HL-60/S4 treated with retinoic acid at 250 ng/mL for 4 days and 3 days (cell line): ENCODE results near the gene IL21R.
"Not testable (repeated sequence)": the region's sequence is repeated elsewhere in the genome, so short reads cannot be mapped to it uniquely, and the experiment has no call there.

Experiments used
- in situ Hi-C: fragments of 300-500 bp; cut with MboI; formaldehyde crosslinking; loops from 2 replicates; pipeline ENCODE4 v1.7.0; 2022; ENCODE audit warnings: low sequenced_read_pairs

Gene IL21R

GRCh38 chr16:27441998-27442397 is 40.0 kb downstream of the IL21R start:
- in situ Hi-C loops: no loop called here

- in situ Hi-C loops: no loop called here
Measured at GRCh38 chr16:27444015-27444414, 42.0 kb downstream of the IL21R start.

- in situ Hi-C loops: no loop called here
Measured at GRCh38 chr16:27444470-27444869, 42.5 kb downstream of the IL21R start.

- in situ Hi-C loops: no loop called here
Measured at GRCh38 chr16:27445502-27446175, 43.7 kb downstream of the IL21R start.

- in situ Hi-C loops: no loop called here
Measured at GRCh38 chr16:27446721-27447120, 44.7 kb downstream of the IL21R start.

- in situ Hi-C loops: no loop called here
Measured at GRCh38 chr16:27447301-27447700, 45.3 kb downstream of the IL21R start.

- in situ Hi-C loops: no loop called here
Measured at GRCh38 chr16:27448532-27449433, 46.8 kb downstream of the IL21R start.

GRCh38 chr16:27449434-27450195 is 47.6 kb downstream of the IL21R start:
- in situ Hi-C loops: no loop called here

- in situ Hi-C loops: no loop called here
Measured at GRCh38 chr16:27450196-27450549, 48.2 kb downstream of the IL21R start.

- in situ Hi-C loops: no loop called here
Measured at GRCh38 chr16:27452569-27453493, 50.9 kb downstream of the IL21R start.

- in situ Hi-C loops: no loop called here
Measured at GRCh38 chr16:27453494-27453825, 51.5 kb downstream of the IL21R start.

- in situ Hi-C loops: no loop called here
Measured at GRCh38 chr16:27455700-27456099, 53.7 kb downstream of the IL21R start.

GRCh38 chr16:27457605-27457900 is 55.6 kb downstream of the IL21R start:
- in situ Hi-C loops: not testable (repeated sequence)

GRCh38 chr16:27458258-27458657 is 56.3 kb downstream of the IL21R start:
- in situ Hi-C loops: no loop called here

- in situ Hi-C loops: no loop called here
Measured at GRCh38 chr16:27458987-27459688, 57.2 kb downstream of the IL21R start.

- in situ Hi-C loops: no loop called here
Measured at GRCh38 chr16:27460213-27460612, 58.2 kb downstream of the IL21R start.

- in situ Hi-C loops: no loop called here
Measured at GRCh38 chr16:27460663-27461482, 58.9 kb downstream of the IL21R start.

GRCh38 chr16:27461483-27462171 is 59.7 kb downstream of the IL21R start:
- in situ Hi-C loops: no loop called here
